T follicular helper cell (primary cell): Measurements from ENCODE around the gene ZNF672.
"Not testable (repeated sequence)": the region's sequence is repeated elsewhere in the genome, so short reads cannot be mapped to it uniquely, and the experiment has no call there.

Experiments
- DNase-seq: peaks from one replicate; pipeline ENCODE4 v3.0.0-alpha.2; 2020; ENCODE audit warnings: low read depth
- total RNA-seq, 2 experiments: gene quantifications; one replicate each; lab custom pipeline; 2026; lab: John Stamatoyannopoulos, UW

The ZNF672 gene
- 29.2 to 48.0 reads per million in 2 experiments for total RNA-seq

GRCh38 chr1:248837781-248838356 is at the start of gene ZNF672:
Gene ZNF672 (plus strand): TSS chr1:248838224. CDS start chr1:248847275, 9,051 bp downstream.
- peak; percentile 91 for DNase-seq

GRCh38 chr1:248788327-248788726 is 49.7 kb upstream of the ZNF672 start:
- no peak for DNase-seq

- DNase-seq: not testable (repeated sequence)
These were observed 48.7 kb upstream of the ZNF672 start for GRCh38 chr1:248789337-248789736.

- no peak for DNase-seq
These were observed 47.6 kb upstream of the ZNF672 start for GRCh38 chr1:248790456-248790855.

GRCh38 chr1:248791010-248791409 is 47.0 kb upstream of the ZNF672 start:
- no peak for DNase-seq

GRCh38 chr1:248792342-248792741 is 45.7 kb upstream of the ZNF672 start:
- no peak for DNase-seq

- no peak for DNase-seq
These were observed 44.4 kb upstream of the ZNF672 start for GRCh38 chr1:248793592-248793991.

GRCh38 chr1:248794663-248795062 is 43.4 kb upstream of the ZNF672 start:
- DNase-seq: not testable (repeated sequence)

- DNase-seq: no peak
These were observed 39.2 kb upstream of the ZNF672 start for GRCh38 chr1:248798791-248799190.

GRCh38 chr1:248800459-248800858 is 37.6 kb upstream of the ZNF672 start:
- DNase-seq: no peak

- no peak for DNase-seq
These were observed 35.6 kb upstream of the ZNF672 start for GRCh38 chr1:248802454-248802853.

GRCh38 chr1:248803501-248803900 is 34.5 kb upstream of the ZNF672 start:
- not testable (repeated sequence) for DNase-seq

- DNase-seq: no peak
These were observed 33.0 kb upstream of the ZNF672 start for GRCh38 chr1:248804771-248805681.

- DNase-seq: no peak
These were observed 32.1 kb upstream of the ZNF672 start for GRCh38 chr1:248805876-248806275.

- peak; percentile 40 for DNase-seq
These were observed 30.8 kb upstream of the ZNF672 start for GRCh38 chr1:248807067-248807737.

GRCh38 chr1:248808876-248809275 is 29.1 kb upstream of the ZNF672 start:
- DNase-seq: no peak

- DNase-seq: no peak
These were observed 27.9 kb upstream of the ZNF672 start for GRCh38 chr1:248810000-248810726.

GRCh38 chr1:248810727-248811513 is 27.1 kb upstream of the ZNF672 start:
- no peak for DNase-seq

GRCh38 chr1:248811514-248812490 is 26.2 kb upstream of the ZNF672 start:
- no peak for DNase-seq
